Measurements from ENCODE around the gene ESRRG. TPM values are rescaled to one million over a fixed set of nuclear protein-coding genes. Genes with fewer than 3 reads are reported as not detected.

The ESRRG gene
- total RNA-seq, 1 experiment from 2014 or later = 0.44 TPM

GRCh38 chr1:216535751-216536150 is 187.5 kb downstream of the ESRRG start:
- H3K27ac ChIP-seq (ENCODE audit: insufficient read length, low read depth, low read length) = no peak overlapping the region
- no peaks in the 10 kb centered on the region for H3K23me2 ChIP-seq (ENCODE audit: insufficient read length, low read depth, low read length, poor library complexity, severe bottlenecking)
- no peaks in the 10 kb centered on the region for H3K79me2 ChIP-seq (ENCODE audit: insufficient read depth, low read length)
- H3K4me2 ChIP-seq (ENCODE audit: insufficient read depth, insufficient read length, low read length) = no peak overlapping the region
- no peaks in the 10 kb centered on the region for H3K4me1 ChIP-seq (ENCODE audit: insufficient read depth, low read length)
- DNase-seq = no peak
- no peak for TF ChIP-seq CTCF (conservative IDR thresholded peaks at IDR 0.05)
- H4K8ac ChIP-seq (replicated peaks; ENCODE audit: insufficient read length, low read depth, low read length) = no peak overlapping the region
- no peak overlapping the region for H4K5ac ChIP-seq (ENCODE audit: insufficient read length, low read depth, low read length)
- H3K36me3 Mint-ChIP-seq (ENCODE audit: insufficient read depth in 1 of 3, low read depth in 3 of 3) = no peaks in the 10 kb centered on the region
- no peak overlapping the region for H3K56ac ChIP-seq (ENCODE audit: insufficient read length, low read depth, low read length)
- H2AK5ac ChIP-seq (ENCODE audit: insufficient read length, low read length) = no peak overlapping the region
- H4K20me1 ChIP-seq (ENCODE audit: control insufficient read depth, insufficient read depth, insufficient read length) = no peaks in the 10 kb centered on the region
- no peak overlapping the region for H3K4me3 Mint-ChIP-seq
- no peak overlapping the region for H3K23ac ChIP-seq (ENCODE audit: insufficient read length, low read depth, low read length)
- H2BK5ac ChIP-seq (ENCODE audit: insufficient read length, low read length) = no peak overlapping the region
- H3K4ac ChIP-seq (ENCODE audit: low read depth, low read length) = no peak overlapping the region
- H3K9ac ChIP-seq (ENCODE audit: extremely low read depth, insufficient read length, low read length) = no peak overlapping the region
- H3T11ph ChIP-seq (ENCODE audit: low read length) = no peak overlapping the region
- H3K9me3 Mint-ChIP-seq = no peaks in the 10 kb centered on the region
- no peaks in the 10 kb centered on the region for H3K27me3 Mint-ChIP-seq (ENCODE audit: low read depth)
- H3K18ac ChIP-seq (ENCODE audit: insufficient read length, low read depth, low read length) = no peak overlapping the region
- H2BK20ac ChIP-seq (ENCODE audit: low read depth, low read length, poor library complexity, severe bottlenecking) = no peak overlapping the region
- no CpG with 5 or more reads among the region's 2 CpGs for WGBS (ENCODE audit: extremely low coverage, insufficient read length, low lambda C conversion rate)
- no peaks in the 10 kb centered on the region for H3K79me1 ChIP-seq (ENCODE audit: insufficient read depth, low read depth, low read length, poor library complexity, severe bottlenecking)
- H4K91ac ChIP-seq (ENCODE audit: insufficient read length, low read depth, low read length) = no peak overlapping the region
- no peaks in the 10 kb centered on the region for H3K9me3 ChIP-seq (ENCODE audit: control insufficient read depth, low read depth, low read length)
- H2BK12ac ChIP-seq (ENCODE audit: insufficient read length, low read depth, low read length) = no peak overlapping the region
- H2BK120ac ChIP-seq (ENCODE audit: low read depth, low read length, poor library complexity, severe bottlenecking) = no peak overlapping the region
- no peak overlapping the region for H3K14ac ChIP-seq (ENCODE audit: insufficient read depth, low read length)
- no peak overlapping the region; a peak in 1 of 7 replicates for H3K27ac Mint-ChIP-seq
- no peak overlapping the region for H2BK15ac ChIP-seq (ENCODE audit: low read depth, low read length)
- no peak overlapping the region for H2AFZ ChIP-seq (ENCODE audit: low read length)
- peaks cover 8 to 11% of the 10 kb centered on the region in 2 experiments for H3K4me1 Mint-ChIP-seq
- H3K27me3 ChIP-seq (ENCODE audit: insufficient read depth, low read length) = no peaks in the 10 kb centered on the region

All from H9 (cell line).